Measurements from ENCODE around the gene IGF2R.

The IGF2R gene

GRCh38 chr6:160154471-160154870 is 185.6 kb downstream of the IGF2R start:
- FAIRE-seq, result no peak

GRCh38 chr6:160156842-160157241 is 188.0 kb downstream of the IGF2R start:
- FAIRE-seq, result no peak

- peak; percentile 58 for FAIRE-seq
Measured at GRCh38 chr6:160160450-160160849, 191.6 kb downstream of the IGF2R start.
